Keratinocyte (primary cell): Measurements from ENCODE around the gene CDH1.

Source experiments
- CTCF ChIP-seq, 3 experiments: IDR thresholded peaks in 1 of 3; conservative IDR thresholded peaks in 1 of 3; optimal IDR thresholded peaks in 1 of 3; 2 replicates in 2 of 3; 3 replicates in 1 of 3; pipeline versions ENCODE3 to v1.5.1; 2011; ENCODE audit warnings: low read length in 3 of 3, mild to moderate bottlenecking in 3 of 3, moderate library complexity in 2 of 3, control low read depth in 1 of 3, inconsistent platforms in 1 of 3; ENCODE audit not compliant: insufficient read depth in 2 of 3; ENCODE audit errors: extremely low read depth in 1 of 3
- EZH2 ChIP-seq: IDR thresholded peaks from one replicate; pipeline ENCODE4 v1.6.1; 2012; ENCODE audit warnings: inconsistent platforms, mild to moderate bottlenecking, low read length, moderate library complexity

GRCh38 chr16:68740628-68741346, 3.7 kb downstream of the CDH1 start:
- no peak for TF ChIP-seq CTCF (optimal IDR thresholded peaks at IDR 0.05 in 1 of 3, IDR thresholded peaks at IDR 0.05 in 1 of 3, conservative IDR thresholded peaks at IDR 0.05 in 1 of 3; ENCODE audit: extremely low read depth in 1 of 3, insufficient read depth in 2 of 3, low read length in 3 of 3)
- TF ChIP-seq EZH2 = no peak
